ACC112 (cell line): ENCODE results near the gene KLHL24.
"Not testable (repeated sequence)": the region's sequence is repeated elsewhere in the genome, so short reads cannot be mapped to it uniquely, and the experiment has no call there.

Source experiments
- H2AFZ ChIP-seq: fragments of 200-600 bp; sonication (generic); one replicate; pipeline ENCODE4 v1.6.0; 2017; ENCODE audit warnings: antibody characterized with exemption, low read length; ENCODE audit not compliant: unreplicated experiment
- H3K27ac ChIP-seq: fragments of 200-600 bp; sonication (generic); 2 replicates; pipeline ENCODE4 v1.5.1; 2014; ENCODE audit warnings: low read depth, mild to moderate bottlenecking, antibody characterized with exemption, low read length, moderate library complexity
- H3K27me3 ChIP-seq: fragments of 200-600 bp; sonication (generic); 2 replicates; pipeline ENCODE4 v1.6.1; 2014; ENCODE audit warnings: mild to moderate bottlenecking, antibody characterized with exemption, low read length, moderate library complexity, mixed read lengths; ENCODE audit not compliant: insufficient read depth
- H3K36me3 ChIP-seq: fragments of 200-600 bp; sonication (generic); 2 replicates; pipeline ENCODE4 v1.6.1; 2016; ENCODE audit warnings: mild to moderate bottlenecking, antibody characterized with exemption, low read length, moderate library complexity, mixed read lengths; ENCODE audit not compliant: insufficient read depth
- H3K4me1 ChIP-seq: fragments of 200-600 bp; sonication (generic); one replicate; pipeline ENCODE4 v1.6.1; 2016; ENCODE audit warnings: low read length, mixed read lengths; ENCODE audit not compliant: insufficient read depth, unreplicated experiment, control insufficient read depth
- H3K4me3 ChIP-seq: fragments of 200-600 bp; sonication (generic); 2 replicates; pipeline ENCODE4 v1.5.1; 2014; ENCODE audit warnings: mild to moderate bottlenecking, low read depth, low read length
- H3K79me2 ChIP-seq: fragments of 200-600 bp; sonication (generic); one replicate; pipeline ENCODE4 v1.6.0; 2016; ENCODE audit warnings: low read length; ENCODE audit not compliant: control insufficient read depth, unreplicated experiment, insufficient read depth

KLHL24 gene

GRCh38 chr3:183695569-183696364, 60.3 kb downstream of the KLHL24 start:
- Histone ChIP-seq H3K4me1 (peaks cover 14% of the 10 kb centered on the region), H3K27ac (no peak overlapping the region), H2AFZ (no peak overlapping the region), H3K79me2 (peaks cover 34% of the 10 kb centered on the region), H3K27me3 (no peaks in the 10 kb centered on the region), H3K4me3 (no peak overlapping the region), H3K36me3 (no peaks in the 10 kb centered on the region)

- Histone ChIP-seq H3K79me2 (peaks cover 48% of the 10 kb centered on the region), H3K27ac (no peak overlapping the region), H3K4me3 (peak overlapping the region; percentile 99)
These were observed 61.7 kb downstream of the KLHL24 start for GRCh38 chr3:183697123-183697609.

GRCh38 chr3:183697610-183698317, 62.3 kb downstream of the KLHL24 start, which contains the start of gene YEATS2:
TSS of gene YEATS2 (plus strand) at chr3:183697797. CDS start at chr3:183715163, 17,366 bp downstream.
- H2AFZ ChIP-seq: peak within 1 kb of the TSS; percentile 99
- H3K79me2 ChIP-seq: peaks cover 54% of the 10 kb centered on the region
- peak within 1 kb of the TSS; percentile 74 for H3K27ac ChIP-seq
- H3K4me3 ChIP-seq: peak within 1 kb of the TSS; percentile 99
- H3K36me3 ChIP-seq: peaks cover 5% of the 10 kb centered on the region; the same call in 1 of the 2 replicates
- no peaks in the 10 kb centered on the region for H3K27me3 ChIP-seq
- H3K4me1 ChIP-seq: peaks cover 17% of the 10 kb centered on the region

More at GRCh38 chr3:183697123-183697609, 61.7 kb downstream of the KLHL24 start:
- no peaks in the 10 kb centered on the region for H3K27me3 ChIP-seq
- peaks cover 17% of the 10 kb centered on the region for H3K4me1 ChIP-seq
- H3K36me3 ChIP-seq: peaks cover 5% of the 10 kb centered on the region; the same call in 1 of the 2 replicates
- peak overlapping the region; percentile 99 for H2AFZ ChIP-seq

- Histone ChIP-seq H3K27me3 (no peaks in the 10 kb centered on the region), H3K4me3 (peak overlapping the region; percentile 99), H3K36me3 (peaks cover 5% of the 10 kb centered on the region; the same call in 1 of the 2 replicates), H3K79me2 (peaks cover 60% of the 10 kb centered on the region), H3K4me1 (peaks cover 17% of the 10 kb centered on the region), H2AFZ (peak overlapping the region; percentile 99), H3K27ac (peak overlapping the region; percentile 74)
These were observed 62.9 kb downstream of the KLHL24 start for GRCh38 chr3:183698318-183698751.

GRCh38 chr3:183698756-183699155, 63.3 kb downstream of the KLHL24 start:
- H3K36me3 ChIP-seq: peaks cover 5% of the 10 kb centered on the region; the same call in 1 of the 2 replicates
- H2AFZ ChIP-seq: no peak overlapping the region
- peak overlapping the region; percentile 99 for H3K4me3 ChIP-seq
- peak overlapping the region; percentile 74 for H3K27ac ChIP-seq
- H3K27me3 ChIP-seq: no peaks in the 10 kb centered on the region
- peaks cover 64% of the 10 kb centered on the region for H3K79me2 ChIP-seq
- H3K4me1 ChIP-seq: peaks cover 17% of the 10 kb centered on the region

GRCh38 chr3:183699238-183699947, 64.0 kb downstream of the KLHL24 start:
- Histone ChIP-seq H3K79me2 (peaks cover 70% of the 10 kb centered on the region), H3K36me3 (peaks cover 5% of the 10 kb centered on the region; the same call in 1 of the 2 replicates), H3K27ac (peak overlapping the region; percentile 74), H3K4me3 (peak overlapping the region; percentile 99), H3K27me3 (no peaks in the 10 kb centered on the region), H3K4me1 (peaks cover 17% of the 10 kb centered on the region), H2AFZ (no peak overlapping the region)

- Histone ChIP-seq H2AFZ (no peak overlapping the region), H3K27ac (no peak overlapping the region), H3K27me3 (no peaks in the 10 kb centered on the region), H3K36me3 (peaks cover 5% of the 10 kb centered on the region; the same call in 1 of the 2 replicates), H3K4me1 (peaks cover 17% of the 10 kb centered on the region), H3K4me3 (no peak overlapping the region), H3K79me2 (peaks cover 93% of the 10 kb centered on the region)
These were observed 66.3 kb downstream of the KLHL24 start for GRCh38 chr3:183701744-183702143.

GRCh38 chr3:183703892-183704291, 68.5 kb downstream of the KLHL24 start:
- not testable (repeated sequence) for H3K27ac ChIP-seq, H3K36me3 ChIP-seq, H2AFZ ChIP-seq, H3K4me3 ChIP-seq, H3K27me3 ChIP-seq
- peaks cover 97% of the 10 kb centered on the region for H3K79me2 ChIP-seq
- H3K4me1 ChIP-seq: peaks cover 16% of the 10 kb centered on the region

- H3K27me3 ChIP-seq: no peaks in the 10 kb centered on the region
- H3K27ac ChIP-seq: no peak overlapping the region
- no peak overlapping the region for H2AFZ ChIP-seq
- H3K4me1 ChIP-seq: peaks cover 2% of the 10 kb centered on the region
- H3K79me2 ChIP-seq: peaks cover 88% of the 10 kb centered on the region
- H3K36me3 ChIP-seq: peaks cover 2% of the 10 kb centered on the region; the same call in 1 of the 2 replicates
- H3K4me3 ChIP-seq: no peak overlapping the region
These were observed 74.8 kb downstream of the KLHL24 start for GRCh38 chr3:183710231-183710630.

GRCh38 chr3:183711516-183711915, 76.1 kb downstream of the KLHL24 start:
- peaks cover 4% of the 10 kb centered on the region; the same call in 1 of the 2 replicates for H3K36me3 ChIP-seq
- H3K27me3 ChIP-seq: no peaks in the 10 kb centered on the region
- H3K4me1 ChIP-seq: peaks cover 2% of the 10 kb centered on the region
- H2AFZ ChIP-seq: no peak overlapping the region
- no peak overlapping the region for H3K4me3 ChIP-seq
- H3K27ac ChIP-seq: no peak overlapping the region
- H3K79me2 ChIP-seq: peaks cover 83% of the 10 kb centered on the region
